B cell (primary cell): Measurements from ENCODE around the gene SMAD7.

Experiments used
- EZH2 ChIP-seq: IDR thresholded peaks from 2 replicates; pipeline ENCODE4 v1.6.1; 2012; ENCODE audit warnings: borderline replicate concordance, low read depth, mild to moderate bottlenecking, moderate library complexity, low read length; ENCODE audit not compliant: insufficient read depth, poor library complexity, severe bottlenecking
- TF ChIP-seq, protein P1 (sequence below): fragments of 200-600 bp; IDR thresholded peaks from one replicate; pipeline ENCODE4 v1.8.0; 2022; ENCODE audit warnings: antibody characterized with exemption, mild to moderate bottlenecking

DNA sequence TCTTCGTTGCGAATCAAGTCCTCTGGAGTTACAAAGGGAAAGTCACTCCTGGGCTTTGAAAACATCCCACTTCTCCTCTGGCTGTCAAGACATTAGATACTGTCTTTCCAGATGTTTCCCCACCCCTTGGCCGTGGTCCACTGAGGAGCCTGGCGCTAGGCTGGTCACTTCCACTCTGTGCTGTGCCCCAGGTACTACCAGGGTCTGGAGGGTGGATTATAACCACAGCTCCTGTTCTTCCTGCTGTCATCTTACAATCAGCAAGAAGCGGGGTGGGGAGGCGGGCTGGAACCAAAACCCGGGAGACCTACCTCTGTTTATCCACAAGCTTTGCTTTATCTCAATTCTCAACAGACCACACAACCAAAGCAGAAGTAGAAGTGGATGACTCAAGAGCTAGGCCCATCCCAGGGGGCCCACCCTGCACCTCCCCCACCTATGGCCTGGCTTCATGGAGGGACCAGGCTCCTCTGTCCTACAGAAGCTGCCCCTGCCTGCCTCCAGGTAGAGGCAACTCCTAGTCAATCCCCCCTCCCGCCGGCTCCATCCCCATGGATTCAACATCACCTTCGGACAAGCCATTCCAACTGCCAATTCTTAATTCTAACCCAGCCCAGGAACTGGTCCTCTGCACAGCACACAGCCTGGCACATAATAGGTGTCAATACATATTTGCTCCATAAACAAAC is 17.8 kb downstream of the SMAD7 start:
- TF ChIP-seq, protein P1, sequence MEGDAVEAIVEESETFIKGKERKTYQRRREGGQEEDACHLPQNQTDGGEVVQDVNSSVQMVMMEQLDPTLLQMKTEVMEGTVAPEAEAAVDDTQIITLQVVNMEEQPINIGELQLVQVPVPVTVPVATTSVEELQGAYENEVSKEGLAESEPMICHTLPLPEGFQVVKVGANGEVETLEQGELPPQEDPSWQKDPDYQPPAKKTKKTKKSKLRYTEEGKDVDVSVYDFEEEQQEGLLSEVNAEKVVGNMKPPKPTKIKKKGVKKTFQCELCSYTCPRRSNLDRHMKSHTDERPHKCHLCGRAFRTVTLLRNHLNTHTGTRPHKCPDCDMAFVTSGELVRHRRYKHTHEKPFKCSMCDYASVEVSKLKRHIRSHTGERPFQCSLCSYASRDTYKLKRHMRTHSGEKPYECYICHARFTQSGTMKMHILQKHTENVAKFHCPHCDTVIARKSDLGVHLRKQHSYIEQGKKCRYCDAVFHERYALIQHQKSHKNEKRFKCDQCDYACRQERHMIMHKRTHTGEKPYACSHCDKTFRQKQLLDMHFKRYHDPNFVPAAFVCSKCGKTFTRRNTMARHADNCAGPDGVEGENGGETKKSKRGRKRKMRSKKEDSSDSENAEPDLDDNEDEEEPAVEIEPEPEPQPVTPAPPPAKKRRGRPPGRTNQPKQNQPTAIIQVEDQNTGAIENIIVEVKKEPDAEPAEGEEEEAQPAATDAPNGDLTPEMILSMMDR: no peak
- TF ChIP-seq EZH2: no peak
